Esophagus squamous epithelium (tissue), 5 donors: ENCODE results near the gene CDK6. TPM values are rescaled to one million over a fixed set of nuclear protein-coding genes. Genes with fewer than 3 reads are reported as not detected.
A peak's percentile ranks its signal among the peaks of the same experiment; 100 is the strongest.

Source experiments
- DNase-seq: peaks from one replicate; lab custom pipeline; 2025; lab: John Stamatoyannopoulos, UW
- H3K27ac ChIP-seq, 4 donors: fragments of 200-600 bp; sonication (generic); one replicate each; pipeline ENCODE4 v1.5.1; 2016 to 2019; ENCODE audit warnings: mild to moderate bottlenecking in 1 of 4
- H3K27me3 ChIP-seq, 4 donors: fragments of 200-600 bp; sonication (generic); 1 replicate in 3 of 4; 2 replicates in 1 of 4; pipeline versions ENCODE4 v1.5.1 to v1.6.0; 2017 to 2021; ENCODE audit warnings: antibody characterized with exemption in 1 of 4
- H3K36me3 ChIP-seq, 3 donors: fragments of 200-600 bp; sonication (generic); one replicate each; pipeline ENCODE4 v1.5.1; 2016 to 2019
- H3K4me1 ChIP-seq, 3 donors: fragments of 200-600 bp; sonication (generic); one replicate each; pipeline ENCODE4 v1.5.1; 2017 to 2019
- H3K4me3 ChIP-seq, 4 donors: fragments of 200-600 bp; sonication (generic); 1 replicate in 3 of 4; 2 replicates in 1 of 4; pipeline ENCODE4 v1.5.1; 2016 to 2019; ENCODE audit warnings: mild to moderate bottlenecking in 2 of 4, moderate library complexity in 1 of 4
- H3K9me3 ChIP-seq, 3 donors: fragments of 200-600 bp; sonication (generic); one replicate each; pipeline ENCODE4 v1.5.1; 2016 to 2019
- CTCF ChIP-seq, 6 experiments: fragments of 450-650 bp in 4 of 6; fragments of 200-600 bp in 2 of 6; sonication (generic) in 2 of 6; IDR thresholded peaks; one replicate each; pipeline ENCODE4 v1.5.1; 2016 to 2019; ENCODE audit warnings: antibody characterized with exemption in 6 of 6, mild to moderate bottlenecking in 4 of 6, moderate library complexity in 4 of 6
- POLR2A ChIP-seq, 4 donors: fragments of 450-650 bp; IDR thresholded peaks; one replicate each; pipeline ENCODE4 v1.6.1; 2017; ENCODE audit warnings: antibody characterized with exemption in 4 of 4, mild to moderate bottlenecking in 4 of 4, moderate library complexity in 3 of 4
- WGBS, 2 donors: methylation state at CpG; one replicate each; pipeline ENCODE4 v1.1.5; 2018; 5-methylcytosine and 5-hydroxymethylcytosine counted together
- intact Hi-C: fragments of 100-400 bp; cut with DNase I; formaldehyde crosslinking; loops from one replicate; pipeline ENCODE4 v1.15.0; 2022
- total RNA-seq, 4 donors: library from RNA; depleted of rRNA; stranded (reverse); fragments of >200 nt; gene quantifications; one replicate each; pipeline ENCODE4 v1.1.0, GENCODE V29; 2016
- donor health status: DM: yes; HTN: yes; CAD: no.

CDK6 gene
- total RNA-seq, 4 donors from 2014 or later, result 15.6 to 59.2 (median 32.4) TPM

GRCh38 chr7:92699560-92699959 is 136.8 kb downstream of the CDK6 start:
- H3K36me3 ChIP-seq, result no peaks in the 10 kb centered on the region
- intact Hi-C loops, result no loop called here
- H3K9me3 ChIP-seq, result no peaks in the 10 kb centered on the region
- no peak overlapping the region for H3K4me3 ChIP-seq
- H3K27me3 ChIP-seq, result no peaks in the 10 kb centered on the region
- DNase-seq, result no peak
- H3K4me1 ChIP-seq, result peaks cover 0 to 40% (median 3%) of the 10 kb centered on the region in 3 donors
- 58 to 83% methylated on average over 2 of the region's 2 CpGs for WGBS, 2 donors
- TF ChIP-seq POLR2A (IDR thresholded peaks at IDR 0.05), result no peak
- no peak overlapping the region for H3K27ac ChIP-seq

DNA sequence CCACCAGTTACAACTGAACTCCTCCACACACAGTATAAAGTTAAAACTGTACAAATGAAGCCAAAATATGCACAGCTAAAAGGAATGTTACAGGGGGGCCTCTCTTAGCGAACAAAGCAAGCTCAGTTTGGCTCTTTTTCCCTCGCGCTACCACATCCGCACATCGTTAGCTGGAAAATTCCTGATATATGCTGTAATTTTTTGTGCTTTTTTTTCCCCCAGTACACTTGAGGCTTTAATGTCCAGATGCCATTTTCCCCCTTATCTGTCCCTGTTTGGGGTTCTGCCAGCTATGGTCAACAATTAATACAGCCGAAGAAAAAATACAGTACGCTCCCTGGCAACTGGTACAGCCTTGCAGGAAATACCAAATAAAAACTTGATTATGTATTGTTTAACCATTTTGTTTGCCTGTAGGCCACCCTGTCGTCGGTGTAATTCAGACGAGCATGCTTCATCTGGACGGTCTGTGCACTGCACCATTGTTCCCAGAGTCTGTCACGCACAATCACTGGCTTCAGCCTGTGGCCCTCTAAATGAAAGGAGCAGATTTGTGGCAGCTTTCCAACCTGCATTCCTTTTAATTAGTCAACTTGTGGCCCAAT is 138.0 kb downstream of the CDK6 start:
- intact Hi-C loops, result no loop called here
- DNase-seq, result no peak
- peak overlapping the region in 3 of 4 donors; percentile 33 to 71 (median 54) for H3K27ac ChIP-seq

GRCh38 chr7:92697414-92697813 is 139.0 kb downstream of the CDK6 start:
- H3K4me3 ChIP-seq, result no peak overlapping the region
- no peak for DNase-seq
- H3K4me1 ChIP-seq, result peaks cover 0 to 40% (median 3%) of the 10 kb centered on the region in 3 donors
- no peaks in the 10 kb centered on the region for H3K36me3 ChIP-seq
- H3K9me3 ChIP-seq, result no peaks in the 10 kb centered on the region
- intact Hi-C loops, result no loop called here
- H3K27ac ChIP-seq, result no peak overlapping the region
- WGBS, 2 donors, result 72 to 79% methylated on average over 2 of the region's 2 CpGs
- H3K27me3 ChIP-seq, result no peaks in the 10 kb centered on the region
- TF ChIP-seq POLR2A (IDR thresholded peaks at IDR 0.05) (no peak), CTCF (IDR thresholded peaks at IDR 0.05) (no peak)

More for the DNA sequence above, 138.0 kb downstream of the CDK6 start:
- no peak for TF ChIP-seq POLR2A (IDR thresholded peaks at IDR 0.05)
- peak in 2 of 6 experiments; percentile 8 to 27 for TF ChIP-seq CTCF (IDR thresholded peaks at IDR 0.05)
- 35 to 41% methylated on average over 12 of the region's 12 CpGs for whole genome bisulfite sequencing, 2 donors
- Histone ChIP-seq H3K4me1 (peaks cover 0 to 40% (median 3%) of the 10 kb centered on the region in 3 donors), H3K4me3 (peak overlapping the region in 3 of 4 donors; percentile 2 to 35 (median 4)), H3K36me3 (no peaks in the 10 kb centered on the region), H3K9me3 (no peaks in the 10 kb centered on the region), H3K27me3 (no peaks in the 10 kb centered on the region)

DNA sequence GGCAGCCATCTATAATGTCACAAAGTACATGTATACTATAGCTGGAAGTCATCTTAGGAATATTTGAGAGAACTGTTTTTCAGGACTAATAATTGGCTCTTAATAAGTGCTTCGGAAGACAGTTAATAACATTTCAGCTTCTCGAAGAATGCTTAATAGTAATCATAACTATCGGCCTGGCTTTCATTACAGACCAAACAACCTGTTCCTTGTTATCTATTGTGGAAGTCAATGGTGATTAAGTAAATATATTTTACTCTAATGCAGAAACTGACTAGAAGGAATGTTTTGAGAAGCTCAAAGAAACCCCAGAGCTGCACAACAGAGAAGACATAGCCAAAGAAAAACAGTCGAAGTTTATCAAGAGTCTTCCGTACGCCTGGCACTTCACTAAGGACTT is 139.4 kb downstream of the CDK6 start:
- no peaks in the 10 kb centered on the region for H3K36me3 ChIP-seq
- no peaks in the 10 kb centered on the region for H3K9me3 ChIP-seq
- no peak for TF ChIP-seq CTCF (IDR thresholded peaks at IDR 0.05)
- TF ChIP-seq POLR2A (IDR thresholded peaks at IDR 0.05), result no peak
- H3K4me3 ChIP-seq, result no peak overlapping the region
- H3K4me1 ChIP-seq, result peaks cover 0 to 40% (median 3%) of the 10 kb centered on the region in 3 donors
- 77 to 85% methylated on average over 6 of the region's 6 CpGs for WGBS, 2 donors
- H3K27me3 ChIP-seq, result no peaks in the 10 kb centered on the region
- no peak for DNase-seq
- intact Hi-C loops, result no loop called here
- peak overlapping the region in 2 of 4 donors; percentile 75 to 80 for H3K27ac ChIP-seq

GRCh38 chr7:92696584-92696983 is 139.8 kb downstream of the CDK6 start:
- 75 to 77% methylated on average over 4 of the region's 4 CpGs for WGBS, 2 donors
- intact Hi-C loops, result no loop called here
- H3K9me3 ChIP-seq, result no peaks in the 10 kb centered on the region
- peak overlapping the region in 2 of 4 donors; percentile 75 to 80 for H3K27ac ChIP-seq
- H3K27me3 ChIP-seq, result no peaks in the 10 kb centered on the region
- no peak for DNase-seq
- peaks cover 0 to 40% (median 3%) of the 10 kb centered on the region in 3 donors for H3K4me1 ChIP-seq
- H3K36me3 ChIP-seq, result no peaks in the 10 kb centered on the region
- no peak overlapping the region for H3K4me3 ChIP-seq
- no peak for TF ChIP-seq POLR2A (IDR thresholded peaks at IDR 0.05)
- no peak for TF ChIP-seq CTCF (IDR thresholded peaks at IDR 0.05)
